B cell (primary cell): ENCODE data around the gene SCN1B. TPM values are rescaled to one million over a fixed set of nuclear protein-coding genes. Genes with fewer than 3 reads are reported as not detected.

ENCODE experiments used
- ATAC-seq: fragments of 200-7000 bp; cut with Tn5 transposase; one replicate; pipeline ENCODE4 v1.10.0; 2021; ENCODE audit warnings: low read depth, mild to moderate bottlenecking, moderate number of reproducible peaks, moderate library complexity
- CTCF ChIA-PET: fragments of 350-600 bp; sonication (Branson Sonifier 250); formaldehyde crosslinking; loops from one replicate; lab custom pipeline; 2021; ENCODE audit warnings: antibody characterized with exemption, inconsistent platforms; lab: Charles Lee
- POLR2A ChIA-PET: fragments of 350-600 bp; sonication (Branson Sonifier 250); formaldehyde crosslinking; loops from one replicate; lab custom pipeline; 2021; ENCODE audit warnings: antibody characterized with exemption; lab: Charles Lee
- DNase-seq: peaks from one replicate; pipeline ENCODE4 v3.0.0; 2013
- H2AFZ ChIP-seq: 2 replicates; pipeline ENCODE4 v1.6.1; 2012; ENCODE audit warnings: mild to moderate bottlenecking, low read depth, low read length; ENCODE audit not compliant: insufficient read depth, poor library complexity, severe bottlenecking
- H3K27ac ChIP-seq, 2 donors: 1 replicate in 1 of 2; 2 replicates in 1 of 2; pipeline ENCODE4 v1.5.1; 2012 to 2013; ENCODE audit warnings: low read length in 2 of 2, mild to moderate bottlenecking in 2 of 2, moderate library complexity in 1 of 2
- H3K27me3 ChIP-seq, 4 experiments: fragments of 200-600 bp in 1 of 4; sonication (generic) in 1 of 4; replicated peaks in 1 of 4; 1 replicate in 2 of 4; 2 replicates in 2 of 4; pipeline versions ENCODE4 v1.6.1 to v1.7.0; 2013 to 2016; ENCODE audit warnings: low read length in 3 of 4, mild to moderate bottlenecking in 2 of 4, mixed read lengths in 1 of 4, moderate library complexity in 1 of 4; ENCODE audit not compliant: insufficient read depth in 4 of 4, control insufficient read depth in 3 of 4; ENCODE audit errors: control extremely low read depth in 1 of 4
- H3K36me3 ChIP-seq, 2 experiments: replicated peaks in 1 of 2; 1 replicate in 1 of 2; 2 replicates in 1 of 2; pipeline versions ENCODE4 v1.6.1 to v1.7.1; 2013; ENCODE audit warnings: low read length in 1 of 2; ENCODE audit not compliant: insufficient read depth in 2 of 2, control insufficient read depth in 1 of 2; ENCODE audit errors: control extremely low read depth in 1 of 2, extremely low read depth in 1 of 2
- H3K4me1 ChIP-seq, 2 donors: fragments of 200-600 bp in 1 of 2; sonication (generic) in 1 of 2; 1 replicate in 1 of 2; 2 replicates in 1 of 2; pipeline versions ENCODE4 v1.5.1 to v1.6.1; 2013 to 2017; ENCODE audit warnings: low read length in 2 of 2; ENCODE audit not compliant: control insufficient read depth in 2 of 2, insufficient read depth in 2 of 2
- H3K4me2 ChIP-seq: replicated peaks from 2 replicates; pipeline ENCODE3; 2012; ENCODE audit warnings: mild to moderate bottlenecking, low read depth, low read length; ENCODE audit not compliant: poor library complexity, severe bottlenecking
- H3K4me3 ChIP-seq, 5 experiments: fragments of 200-600 bp in 1 of 5; sonication (generic) in 1 of 5; 1 replicate in 3 of 5; 2 replicates in 2 of 5; pipeline versions ENCODE4 v1.5.1 to v1.7.0; 2011 to 2016; ENCODE audit warnings: low read length in 4 of 5, mild to moderate bottlenecking in 4 of 5, low read depth in 2 of 5, control low read depth in 1 of 5, moderate library complexity in 1 of 5; ENCODE audit not compliant: insufficient read depth in 1 of 5; ENCODE audit errors: control extremely low read depth in 1 of 5, extremely low read depth in 1 of 5
- H3K79me2 ChIP-seq: fragments of 200-600 bp; sonication (generic); one replicate; pipeline ENCODE4 v1.6.0; 2016; ENCODE audit warnings: low read length; ENCODE audit not compliant: control insufficient read depth, insufficient read depth
- H3K9ac ChIP-seq: fragments of 200-600 bp; sonication (generic); 2 replicates; pipeline ENCODE4 v1.6.1; 2017; ENCODE audit warnings: mild to moderate bottlenecking, low read length, moderate library complexity
- H3K9me3 ChIP-seq, 3 donors: one replicate each; pipeline versions ENCODE4 v1.6.1 to v1.7.1; 2013; ENCODE audit warnings: low read length in 2 of 3; ENCODE audit not compliant: control insufficient read depth in 2 of 3, insufficient read depth in 1 of 3; ENCODE audit errors: control extremely low read depth in 1 of 3
- H4K20me1 ChIP-seq: 2 replicates; pipeline ENCODE4 v1.6.0; 2012; ENCODE audit warnings: mild to moderate bottlenecking, low read length; ENCODE audit not compliant: insufficient read depth, control insufficient read depth, poor library complexity, severe bottlenecking
- H3K27ac Mint-ChIP-seq: one replicate; pipeline ENCODE4 v1.8.0; 2021; ENCODE audit warnings: mixed read lengths
- H3K27me3 Mint-ChIP-seq: one replicate; pipeline ENCODE4 v1.8.0; 2021; ENCODE audit warnings: mixed read lengths
- H3K4me1 Mint-ChIP-seq: one replicate; pipeline ENCODE4 v1.8.0; 2021; ENCODE audit warnings: mixed read lengths
- H3K4me3 Mint-ChIP-seq: one replicate; pipeline ENCODE4 v1.8.0; 2021; ENCODE audit warnings: mixed read lengths
- H3K9me3 Mint-ChIP-seq: one replicate; pipeline ENCODE4 v1.8.0; 2022; ENCODE audit warnings: mixed read lengths; ENCODE audit not compliant: insufficient read depth
- CTCF ChIP-seq: fragments of 200-600 bp; IDR thresholded peaks from one replicate; pipeline ENCODE4 v1.8.0; 2022; ENCODE audit warnings: antibody characterized with exemption, mild to moderate bottlenecking
- EZH2 ChIP-seq: IDR thresholded peaks from 2 replicates; pipeline ENCODE4 v1.6.1; 2012; ENCODE audit warnings: borderline replicate concordance, low read depth, mild to moderate bottlenecking, moderate library complexity, low read length; ENCODE audit not compliant: insufficient read depth, poor library complexity, severe bottlenecking
- WGBS: methylation state at CpG from one replicate; pipeline ENCODE4 v1.1.5; 2013; ENCODE audit warnings: missing lambda C conversion rate; ENCODE audit not compliant: insufficient coverage; 5-methylcytosine and 5-hydroxymethylcytosine counted together
- intact Hi-C: fragments of 100-400 bp; cut with micrococcal nuclease; formaldehyde crosslinking; loops from one replicate; pipeline ENCODE4 v1.10.0; 2022
- polyA plus RNA-seq: library from polyadenylated mRNA; depleted of rRNA; stranded (reverse); fragments of >200 nt; gene quantifications from 2 replicates; pipeline ENCODE4 v1.2.3, GENCODE V29; 2012
- total RNA-seq, 2 donors: library from RNA; stranded (reverse); fragments of 120-200 nt in 1 of 2; gene quantifications; 1 replicate in 1 of 2; 2 replicates in 1 of 2; pipeline versions ENCODE4 v1.2.3 to v1.2.4, GENCODE V29; 2013 to 2022

The SCN1B gene
- total and polyA plus RNA-seq, 2 donors (not counting 1 experiment from before 2014, with no cell fraction given), result 0.52 to 0.72 TPM

GRCh38 chr19:35017507-35017906 lies 12.8 kb upstream of the SCN1B start:
- WGBS, result 54% methylated on average over 3 of the region's 3 CpGs
- no peak for DNase-seq
- no peak for TF ChIP-seq EZH2
- no peak for TF ChIP-seq CTCF
- Mint-ChIP-seq H3K27me3 (no peaks in the 10 kb centered on the region), H3K4me1 (peaks cover 20% of the 10 kb centered on the region), H3K9me3 (no peaks in the 10 kb centered on the region), H3K27ac (no peak overlapping the region), H3K4me3 (no peak overlapping the region)
- Histone ChIP-seq H3K4me3 (no peak overlapping the region), H3K4me1 (peaks cover 17 to 29% of the 10 kb centered on the region in 2 donors), H3K79me2 (peaks cover 3% of the 10 kb centered on the region), H3K36me3 (peaks cover 1 to 63% of the 10 kb centered on the region in 2 experiments), H3K27me3 (no peaks in the 10 kb centered on the region), H3K9me3 (no peaks in the 10 kb centered on the region), H3K9ac (no peak overlapping the region), H2AFZ (no peak overlapping the region), H3K27ac (no peak overlapping the region), H3K4me2 (no peak overlapping the region), H4K20me1 (peaks cover 12% of the 10 kb centered on the region)
- CTCF ChIA-PET, result interaction anchor here (0.5 kb wide), 1 partner anchor 20 kb away, joined by 3 read pairs; no protein-coding TSS in a partner anchor
- POLR2A ChIA-PET, result no interaction called here
- ATAC-seq, result no peak
- intact Hi-C loops, result no loop called here

GRCh38 chr19:35018379-35018778 lies 11.9 kb upstream of the SCN1B start:
- TF ChIP-seq CTCF (no peak), EZH2 (no peak)
- H3K4me3 Mint-ChIP-seq, result no peak overlapping the region
- no peak overlapping the region for H3K27ac ChIP-seq
- H3K36me3 ChIP-seq, result peaks cover 1 to 66% of the 10 kb centered on the region in 2 experiments
- DNase-seq, result no peak
- peaks cover 8% of the 10 kb centered on the region for H4K20me1 ChIP-seq
- intact Hi-C loops, result no loop called here
- H3K9me3 Mint-ChIP-seq, result no peaks in the 10 kb centered on the region
- no peaks in the 10 kb centered on the region for H3K9me3 ChIP-seq
- H3K27me3 ChIP-seq, result no peaks in the 10 kb centered on the region
- peaks cover 13% of the 10 kb centered on the region for H3K4me1 Mint-ChIP-seq
- POLR2A ChIA-PET, result no interaction called here
- peaks cover 13 to 20% of the 10 kb centered on the region in 2 donors for H3K4me1 ChIP-seq
- H3K79me2 ChIP-seq, result peaks cover 3% of the 10 kb centered on the region
- no peaks in the 10 kb centered on the region for H3K27me3 Mint-ChIP-seq
- WGBS, result 100% methylated on average over 1 of the region's 4 CpGs
- H3K4me3 ChIP-seq, result no peak overlapping the region
- ATAC-seq, result no peak
- H3K4me2 ChIP-seq, result no peak overlapping the region
- CTCF ChIA-PET, result no interaction called here
- no peak overlapping the region for H3K27ac Mint-ChIP-seq
- H3K9ac ChIP-seq, result no peak overlapping the region
- no peak overlapping the region for H2AFZ ChIP-seq
